Upper lobe of left lung (tissue), 6 donors: ENCODE data around the gene RIN1. TPM values are rescaled to one million over a fixed set of nuclear protein-coding genes. Genes with fewer than 3 reads are reported as not detected.

ENCODE experiments used
- ATAC-seq, 2 donors: fragments of 200-7000 bp; cut with Tn5 transposase; one replicate each; pipeline ENCODE4 v1.9.1; 2022; ENCODE audit warnings: mild to moderate bottlenecking in 2 of 2, moderate library complexity in 2 of 2; ENCODE audit not compliant: low FRiP score in 2 of 2
- DNase-seq, 2 donors: peaks; one replicate each; pipeline ENCODE4 v3.0.0-alpha.2; 2019 to 2020
- H3K27ac ChIP-seq, 4 donors: fragments of 200-600 bp; sonication (generic); one replicate each; pipeline ENCODE4 v1.5.1; 2016 to 2019
- H3K27me3 ChIP-seq, 4 donors: fragments of 200-600 bp; sonication (generic); one replicate each; pipeline ENCODE4 v1.5.1; 2017 to 2019
- H3K36me3 ChIP-seq, 4 donors: fragments of 200-600 bp; sonication (generic); one replicate each; pipeline ENCODE4 v1.5.1; 2016 to 2019
- H3K4me1 ChIP-seq, 4 donors: fragments of 200-600 bp; sonication (generic); one replicate each; pipeline ENCODE4 v1.5.1; 2018 to 2019
- H3K4me3 ChIP-seq, 4 donors: fragments of 200-600 bp; sonication (generic); one replicate each; pipeline ENCODE4 v1.5.1; 2017 to 2019; ENCODE audit warnings: mild to moderate bottlenecking in 2 of 4, moderate library complexity in 1 of 4
- H3K9me3 ChIP-seq, 4 donors: fragments of 200-600 bp; sonication (generic); one replicate each; pipeline ENCODE4 v1.5.1; 2018 to 2019
- CTCF ChIP-seq, 6 experiments: fragments of 450-650 bp in 4 of 6; fragments of 200-600 bp in 2 of 6; sonication (generic) in 2 of 6; IDR thresholded peaks; one replicate each; pipeline ENCODE4 v1.5.1; 2016 to 2019; ENCODE audit warnings: antibody characterized with exemption in 6 of 6
- EP300 ChIP-seq, 4 donors: sonication (generic); formaldehyde crosslinking; IDR thresholded peaks; one replicate each; pipeline ENCODE4 v1.5.1; 2017; ENCODE audit warnings: antibody characterized with exemption in 4 of 4, control low read depth in 2 of 4
- POLR2A ChIP-seq, 4 donors: fragments of 450-650 bp; IDR thresholded peaks; one replicate each; pipeline ENCODE4 v1.5.1; 2016 to 2017; ENCODE audit warnings: antibody characterized with exemption in 4 of 4, mild to moderate bottlenecking in 2 of 4
- POLR2AphosphoS5 ChIP-seq, 2 donors: sonication (generic); formaldehyde crosslinking; IDR thresholded peaks; one replicate each; pipeline ENCODE4 v1.5.1; 2017; ENCODE audit warnings: antibody characterized with exemption in 2 of 2
- WGBS, 2 donors: methylation state at CpG; one replicate each; pipeline ENCODE4 v1.1.5; 2017 to 2018; 5-methylcytosine and 5-hydroxymethylcytosine counted together
- total RNA-seq, 6 donors: library from RNA; depleted of rRNA in 4 of 6; stranded (reverse); fragments of >200 nt in 4 of 6; gene quantifications; one replicate each; pipeline versions ENCODE4 v1.1.0 to v1.2.1, GENCODE V29; 2016 to 2021
- donor health status: DM: no; HTN: no; CAD: no; lungs with moderate emphysema.
- donor health status: DM: no; HTN: yes; CAD: no; lungs with severe emphysema.

RIN1 gene
- total RNA-seq, 6 donors from 2014 or later, result 5.2 to 19.0 (median 8.9) TPM

- ATAC-seq (no peak), DNase-seq (no peak)
- TF ChIP-seq EP300 (IDR thresholded peaks at IDR 0.05) (no peak), POLR2AphosphoS5 (IDR thresholded peaks at IDR 0.05) (no peak), POLR2A (IDR thresholded peaks at IDR 0.05) (no peak), CTCF (IDR thresholded peaks at IDR 0.05) (no peak)
- WGBS, 2 donors, result 77 to 80% methylated on average over 11 to 13 of the region's 14 CpGs
- H3K4me3 ChIP-seq, result no peak overlapping the region
- no peak overlapping the region for H3K27ac ChIP-seq
- H3K27me3 ChIP-seq, result no peaks in the 10 kb centered on the region
- no peaks in the 10 kb centered on the region for H3K9me3 ChIP-seq
- H3K36me3 ChIP-seq, result peaks cover 20 to 59% (median 50%) of the 10 kb centered on the region in 4 donors
- H3K4me1 ChIP-seq, result peaks cover 34 to 44% (median 36%) of the 10 kb centered on the region in 4 donors
These were observed 3.7 kb upstream of the RIN1 start for GRCh38 chr11:66339686-66340483.

GRCh38 chr11:66339162-66339675 lies 3.0 kb upstream of the RIN1 start:
- WGBS, 2 donors, result 82 to 93% methylated on average over 6 of the region's 6 CpGs
- ATAC-seq, result no peak

GRCh38 chr11:66338276-66339161 lies 2.3 kb upstream of the RIN1 start:
- Histone ChIP-seq H3K9me3 (no peaks in the 10 kb centered on the region), H3K4me1 (peaks cover 26 to 38% (median 30%) of the 10 kb centered on the region in 4 donors), H3K36me3 (peaks cover 20 to 72% (median 54%) of the 10 kb centered on the region in 4 donors), H3K4me3 (no peak overlapping the region), H3K27me3 (no peaks in the 10 kb centered on the region), H3K27ac (no peak overlapping the region)
- no peak for ATAC-seq
- 82 to 86% methylated on average over 13 to 16 of the region's 17 CpGs for WGBS, 2 donors
- peak in 1 of 2 donors; percentile 54 for DNase-seq
- no peak for TF ChIP-seq EP300 (IDR thresholded peaks at IDR 0.05)
- TF ChIP-seq CTCF (IDR thresholded peaks at IDR 0.05), result no peak
- no peak for TF ChIP-seq POLR2AphosphoS5 (IDR thresholded peaks at IDR 0.05)
- TF ChIP-seq POLR2A (IDR thresholded peaks at IDR 0.05), result no peak

More at GRCh38 chr11:66339162-66339675, 3.0 kb upstream of the RIN1 start:
- Histone ChIP-seq H3K27ac (no peak overlapping the region), H3K9me3 (no peaks in the 10 kb centered on the region), H3K36me3 (peaks cover 20 to 65% (median 51%) of the 10 kb centered on the region in 4 donors), H3K4me1 (peaks cover 33 to 45% (median 37%) of the 10 kb centered on the region in 4 donors), H3K4me3 (no peak overlapping the region), H3K27me3 (no peaks in the 10 kb centered on the region)
- DNase-seq, result no peak
- no peak for TF ChIP-seq EP300 (IDR thresholded peaks at IDR 0.05)
- no peak for TF ChIP-seq POLR2A (IDR thresholded peaks at IDR 0.05)
- TF ChIP-seq CTCF (IDR thresholded peaks at IDR 0.05), result no peak

- Histone ChIP-seq H3K4me1 (peaks cover 20 to 31% (median 26%) of the 10 kb centered on the region in 4 donors), H3K9me3 (no peaks in the 10 kb centered on the region), H3K27ac (peak overlapping the region; percentile 26 to 90 (median 84)), H3K4me3 (no peak overlapping the region), H3K36me3 (peaks cover 20 to 78% (median 56%) of the 10 kb centered on the region in 4 donors), H3K27me3 (no peaks in the 10 kb centered on the region)
- TF ChIP-seq POLR2AphosphoS5 (IDR thresholded peaks at IDR 0.05) (no peak), POLR2A (IDR thresholded peaks at IDR 0.05) (no peak), CTCF (IDR thresholded peaks at IDR 0.05) (no peak), EP300 (IDR thresholded peaks at IDR 0.05) (no peak)
- DNase-seq (peak in 1 of 2 donors; percentile 59), ATAC-seq (no peak)
- WGBS, 2 donors, result 71 to 73% methylated on average over 14 to 18 of the region's 18 CpGs
These were observed 1.1 kb upstream of the RIN1 start for GRCh38 chr11:66337103-66337899.
